SK-N-SH treated with all-trans-retinoic acid at 6 μM for 48 hours (cell line): ENCODE results near the gene BMS1.

ENCODE experiments used
- CSRNP3 ChIP-seq: fragments of 250-450 bp; sonication (Bioruptor Pico); IDR thresholded peaks from 2 replicates; pipeline ENCODE4 v1.5.1; 2021; ENCODE audit warnings: mild to moderate bottlenecking, moderate library complexity
- ISL1 ChIP-seq: fragments of 250-450 bp; sonication (Bioruptor Pico); IDR thresholded peaks from 2 replicates; pipeline ENCODE4 v2.1.2; 2022; ENCODE audit warnings: mild to moderate bottlenecking, moderate library complexity
- PATZ1 ChIP-seq: fragments of 250-450 bp; sonication (Bioruptor Pico); IDR thresholded peaks from 2 replicates; pipeline ENCODE4 v1.8.0; 2020; ENCODE audit warnings: mild to moderate bottlenecking, moderate library complexity, borderline replicate concordance
- POU6F1 ChIP-seq: fragments of 250-450 bp; sonication (Bioruptor Pico); IDR thresholded peaks from 2 replicates; pipeline ENCODE4 v1.8.0; 2021; ENCODE audit warnings: low read depth, mild to moderate bottlenecking, moderate library complexity, borderline replicate concordance
- PPARA ChIP-seq: fragments of 250-450 bp; sonication (Bioruptor Pico); IDR thresholded peaks from 2 replicates; pipeline ENCODE4 v1.5.0; 2020; ENCODE audit warnings: mild to moderate bottlenecking, borderline replicate concordance
- RARB ChIP-seq: fragments of 250-450 bp; sonication (Bioruptor Pico); IDR thresholded peaks from 2 replicates; pipeline ENCODE4 v1.8.0; 2021; ENCODE audit warnings: mild to moderate bottlenecking, moderate library complexity
- TCF4 ChIP-seq: fragments of 250-450 bp; sonication (Bioruptor Pico); IDR thresholded peaks from 2 replicates; pipeline ENCODE4 v1.8.0; 2021; ENCODE audit warnings: mild to moderate bottlenecking, moderate library complexity, borderline replicate concordance
- TOX ChIP-seq: fragments of 250-450 bp; sonication (Bioruptor Pico); IDR thresholded peaks from 2 replicates; pipeline ENCODE4 v1.8.0; 2021; ENCODE audit warnings: mild to moderate bottlenecking, moderate library complexity, borderline replicate concordance
- TSHZ2 ChIP-seq: fragments of 250-450 bp; sonication (Bioruptor Pico); IDR thresholded peaks from 2 replicates; pipeline ENCODE4 v1.5.0; 2020; ENCODE audit warnings: mild to moderate bottlenecking, moderate library complexity
- ZC3H10 ChIP-seq: fragments of 250-450 bp; sonication (Bioruptor Pico); IDR thresholded peaks from 2 replicates; pipeline ENCODE4 v1.5.1; 2021; ENCODE audit warnings: mild to moderate bottlenecking, moderate library complexity
- ZFP30 ChIP-seq: fragments of 450-650 bp; formaldehyde crosslinking; IDR thresholded peaks from 2 replicates; pipeline ENCODE4 v1.5.0; 2022; ENCODE audit warnings: mild to moderate bottlenecking, moderate library complexity

GRCh38 chr10:42865716-42866114 is 83.1 kb downstream of the BMS1 start:
- no peak for TF ChIP-seq TCF4 (CRISPR knock-in tag)
- no peak for TF ChIP-seq RARB (CRISPR knock-in tag)
- no peak for TF ChIP-seq POU6F1 (CRISPR knock-in tag)
- TF ChIP-seq ISL1, result no peak
- no peak for TF ChIP-seq ZC3H10 (CRISPR knock-in tag)
- TF ChIP-seq PATZ1, result no peak
- no peak for TF ChIP-seq PPARA (CRISPR knock-in tag)
- TF ChIP-seq TOX, result no peak
- no peak for TF ChIP-seq ZFP30
- TF ChIP-seq CSRNP3 (CRISPR knock-in tag), result no peak
- no peak for TF ChIP-seq TSHZ2
